Epithelial cell of prostate (primary cell): Measurements from ENCODE around the gene ERCC5.

ENCODE experiments used
- DNase-seq: peaks from one replicate; pipeline ENCODE4 v3.0.0-alpha.2; 2011; ENCODE audit warnings: low read depth, low spot score
- H3K27ac ChIP-seq: fragments of 450-650 bp; 2 replicates; pipeline ENCODE4 v1.5.1; 2017; ENCODE audit warnings: mild to moderate bottlenecking

The ERCC5 gene

DNA sequence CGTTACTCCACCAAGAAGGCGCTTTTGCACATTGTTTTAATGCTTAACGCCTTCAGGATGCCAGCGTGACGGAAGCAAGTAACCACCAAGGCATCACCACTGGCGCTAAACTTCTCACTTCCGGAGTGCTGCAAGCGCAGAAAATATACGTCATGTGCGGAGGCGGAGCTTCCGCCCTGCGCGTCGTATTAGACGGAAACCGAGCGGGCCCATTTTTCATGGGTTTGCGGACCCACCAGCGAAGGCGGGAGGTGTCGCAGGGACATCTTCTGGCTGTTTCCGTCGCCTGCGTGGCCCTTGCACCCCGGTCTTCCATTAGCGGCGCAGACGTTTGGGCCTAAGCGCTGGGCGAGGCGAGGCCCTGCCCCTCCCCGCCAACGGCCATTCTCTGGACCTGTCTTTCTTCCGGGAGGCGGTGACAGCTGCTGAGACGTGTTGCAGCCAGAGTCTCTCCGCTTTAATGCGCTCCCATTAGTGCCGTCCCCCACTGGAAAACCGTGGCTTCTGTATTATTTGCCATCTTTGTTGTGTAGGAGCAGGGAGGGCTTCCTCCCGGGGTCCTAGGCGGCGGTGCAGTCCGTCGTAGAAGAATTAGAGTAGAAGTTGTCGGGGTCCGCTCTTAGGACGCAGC lies at the start of gene ERCC5:
ERCC5 (plus strand) TSS at position 403 of the 631 bp plus-strand sequence. CDS start 235 bp downstream, outside the sequence.
- peak; percentile 74 for DNase-seq
- H3K27ac ChIP-seq: peak within 1 kb of the TSS; percentile 94

DNA sequence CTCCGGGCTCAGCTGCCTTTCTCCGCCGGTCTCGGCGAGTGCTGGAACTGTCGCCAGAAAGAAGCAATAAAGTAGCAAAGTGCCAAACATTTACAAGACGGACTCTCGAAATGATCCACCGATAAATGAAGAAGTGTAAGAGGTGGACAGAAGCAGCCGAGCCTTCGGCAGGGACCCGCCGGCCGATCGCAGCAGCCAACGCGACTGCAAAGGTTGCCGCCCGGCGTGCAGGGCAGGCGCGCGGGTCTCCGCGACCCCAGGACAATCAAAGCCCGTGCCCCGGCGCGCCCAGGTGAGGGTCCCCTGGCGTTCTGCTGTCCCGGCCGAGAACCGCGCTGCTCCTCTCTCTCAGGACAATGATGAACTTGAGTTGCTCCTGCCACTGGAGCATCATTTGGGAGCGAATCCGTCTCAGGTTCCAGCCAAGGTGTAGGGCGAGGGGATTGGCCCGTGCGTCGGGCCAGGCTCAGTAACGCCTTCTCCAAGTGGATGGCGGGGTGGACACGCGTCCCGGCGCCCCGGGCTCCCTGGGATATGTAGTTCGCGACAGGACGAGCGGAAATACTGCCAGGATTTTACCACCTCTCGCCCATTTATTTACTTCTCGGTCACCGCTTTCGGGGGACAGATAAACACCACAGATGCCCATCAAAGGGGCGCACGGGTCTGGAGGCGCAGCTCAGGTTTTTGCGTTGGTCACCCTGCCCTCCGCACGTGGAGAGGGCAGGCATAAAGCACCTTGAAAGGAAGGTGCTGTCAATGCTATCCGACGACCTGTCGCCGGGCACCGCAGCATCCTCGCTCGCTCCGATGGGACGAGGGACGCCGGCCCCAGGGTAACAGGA lies 47.0 kb upstream of the ERCC5 start, which contains the start of the genes BIVM and POGLUT2:
BIVM (plus strand) TSS at position 539 of the 845 bp plus-strand sequence. CDS start 8,149 bp downstream, outside the sequence.
POGLUT2 (minus strand) TSS at position 396 of the 845 bp plus-strand sequence; CDS start at position 90, 306 bp downstream.
- peak within 1 kb of the TSS; percentile 61 for H3K27ac ChIP-seq
- peak; percentile 79 for DNase-seq

- peak overlapping the region; percentile 61 for H3K27ac ChIP-seq
- DNase-seq: no peak
Observed at GRCh38 chr13:102799426-102800144, 46.2 kb upstream of the ERCC5 start.

DNA sequence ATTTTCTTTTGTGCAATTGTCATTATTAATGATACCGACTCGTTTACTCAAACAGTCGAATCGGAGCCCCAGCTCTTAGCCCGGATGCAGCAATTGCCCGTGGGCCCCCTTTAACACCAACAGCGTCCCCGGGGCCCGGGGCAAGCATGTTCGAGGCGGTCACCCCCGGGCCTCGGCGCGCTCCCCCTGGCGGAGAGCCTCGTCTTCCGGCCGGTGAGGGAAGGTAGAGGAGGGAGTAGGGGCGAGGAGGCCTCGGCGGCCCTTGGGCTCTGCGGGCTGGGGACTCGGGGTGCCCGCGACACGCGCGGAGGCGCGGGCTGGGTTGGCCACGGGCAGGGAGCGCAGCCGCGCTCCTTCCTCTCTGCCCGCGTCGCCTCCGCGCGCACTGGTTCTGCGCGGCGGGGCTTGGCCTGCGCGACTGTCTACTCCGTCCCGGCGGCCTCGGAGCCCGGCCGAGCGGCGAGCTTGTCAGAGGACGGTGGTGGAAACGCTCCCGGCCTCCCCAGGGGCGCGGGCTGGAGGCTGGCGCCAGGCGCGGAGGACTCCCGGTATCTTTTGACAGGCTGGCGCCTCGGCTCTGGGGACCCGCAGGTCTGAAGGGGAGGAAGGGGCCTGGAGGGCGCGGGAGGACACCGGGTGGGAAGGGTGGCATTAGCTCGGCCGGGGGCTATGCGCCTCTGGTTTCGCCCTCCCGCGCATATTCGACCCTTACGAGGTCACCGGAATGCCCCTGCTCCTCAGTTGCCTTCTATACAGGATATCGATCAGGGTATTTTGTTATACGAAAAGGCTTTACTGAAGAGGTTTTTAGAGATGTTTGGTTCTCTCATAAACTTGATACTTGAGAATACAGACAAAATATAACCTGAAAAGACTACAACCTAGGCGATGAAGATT lies 45.4 kb upstream of the ERCC5 start:
- peak; percentile 14 for DNase-seq
- H3K27ac ChIP-seq: peak overlapping the region; percentile 61

GRCh38 chr13:102805680-102806079 lies 40.2 kb upstream of the ERCC5 start:
- DNase-seq: no peak
- no peak overlapping the region for H3K27ac ChIP-seq

GRCh38 chr13:102807699-102808098 lies 38.1 kb upstream of the ERCC5 start:
- H3K27ac ChIP-seq: no peak overlapping the region
- no peak for DNase-seq

DNA sequence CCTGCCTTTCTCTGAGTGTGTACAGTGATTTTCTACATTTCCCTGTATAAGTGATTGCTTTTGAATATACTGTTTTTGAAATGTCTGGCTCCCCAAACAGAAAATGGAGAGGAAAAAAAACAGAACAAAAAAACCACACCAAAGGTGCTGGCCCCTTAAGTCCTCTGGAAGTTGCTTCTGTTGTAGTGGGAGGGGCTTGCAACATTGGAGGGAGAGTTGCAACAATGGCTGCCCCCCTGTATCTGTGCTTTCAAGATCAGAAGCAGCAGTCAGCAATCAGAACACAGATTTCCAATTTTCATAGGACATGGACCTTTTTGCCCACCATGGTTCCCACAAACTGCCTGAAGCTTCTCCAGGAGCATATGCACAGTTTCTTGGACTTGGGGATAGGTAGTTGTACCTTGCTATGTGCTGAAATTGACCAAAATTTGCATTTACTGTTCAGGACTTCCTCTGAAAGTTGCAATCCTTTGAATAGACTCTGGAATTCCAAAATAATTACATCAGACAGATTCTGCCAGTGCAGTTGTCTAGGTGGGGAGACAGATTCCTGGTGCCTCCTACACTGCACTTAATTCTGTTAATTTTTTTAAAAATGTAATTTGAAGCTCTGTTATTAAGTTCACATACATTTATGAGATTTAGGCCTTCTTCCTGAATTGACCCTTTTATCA lies 33.1 kb upstream of the ERCC5 start:
- no peak for DNase-seq
- peak overlapping the region; percentile 13 for H3K27ac ChIP-seq

GRCh38 chr13:102814025-102814607 lies 31.7 kb upstream of the ERCC5 start:
- H3K27ac ChIP-seq: no peak overlapping the region
- no peak for DNase-seq

- no peak overlapping the region for H3K27ac ChIP-seq
- no peak for DNase-seq
Observed at GRCh38 chr13:102814793-102815192, 31.0 kb upstream of the ERCC5 start.

GRCh38 chr13:102815788-102816187 lies 30.0 kb upstream of the ERCC5 start:
- DNase-seq: no peak
- H3K27ac ChIP-seq: no peak overlapping the region

DNA sequence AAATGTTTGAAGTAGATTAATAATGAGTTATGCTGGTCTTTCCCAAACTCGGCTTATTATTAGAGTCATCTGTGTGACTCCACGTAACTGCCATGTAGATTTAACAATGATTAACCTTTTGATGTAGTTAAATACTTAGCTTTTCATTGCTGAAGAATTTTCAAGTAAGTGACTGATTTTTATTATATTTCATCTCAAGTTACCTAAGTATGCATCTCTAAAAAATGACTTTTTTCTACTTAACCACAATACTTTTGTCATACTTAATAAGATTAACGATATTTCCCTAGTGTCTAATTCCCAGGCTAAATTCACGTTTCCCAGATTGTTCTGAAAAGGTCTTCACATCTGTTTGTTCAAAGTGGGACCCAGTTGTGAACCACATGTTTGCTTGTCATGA lies 29.1 kb upstream of the ERCC5 start:
- DNase-seq: no peak
- no peak overlapping the region for H3K27ac ChIP-seq

GRCh38 chr13:102817241-102817640 lies 28.6 kb upstream of the ERCC5 start:
- DNase-seq: no peak
- H3K27ac ChIP-seq: no peak overlapping the region

DNA sequence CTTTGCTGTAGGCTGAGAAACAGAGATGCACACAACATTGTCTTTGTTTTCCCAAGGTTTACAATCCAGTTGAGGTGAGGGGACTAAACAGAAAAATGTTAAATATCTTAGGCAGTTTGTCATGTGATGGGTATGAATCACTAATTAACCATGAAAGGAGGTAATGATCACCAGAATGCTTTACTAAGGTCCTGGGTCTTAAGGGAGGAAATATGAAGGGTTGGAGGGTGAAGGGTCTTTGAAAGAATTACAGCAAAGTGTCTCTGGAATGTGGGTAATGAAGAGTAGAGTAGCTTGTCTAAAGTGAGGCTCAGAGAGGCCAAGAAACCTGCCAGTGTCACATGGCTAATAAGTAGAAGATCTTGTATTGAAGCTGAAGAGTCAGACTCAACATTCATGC lies 27.9 kb upstream of the ERCC5 start:
- DNase-seq: no peak
- H3K27ac ChIP-seq: no peak overlapping the region

GRCh38 chr13:102825400-102825799 lies 20.4 kb upstream of the ERCC5 start:
- DNase-seq: no peak
- peak overlapping the region; percentile 98 for H3K27ac ChIP-seq

GRCh38 chr13:102825921-102826706 lies 19.7 kb upstream of the ERCC5 start:
- peak; percentile 59 for DNase-seq
- peak overlapping the region; percentile 98 for H3K27ac ChIP-seq

DNA sequence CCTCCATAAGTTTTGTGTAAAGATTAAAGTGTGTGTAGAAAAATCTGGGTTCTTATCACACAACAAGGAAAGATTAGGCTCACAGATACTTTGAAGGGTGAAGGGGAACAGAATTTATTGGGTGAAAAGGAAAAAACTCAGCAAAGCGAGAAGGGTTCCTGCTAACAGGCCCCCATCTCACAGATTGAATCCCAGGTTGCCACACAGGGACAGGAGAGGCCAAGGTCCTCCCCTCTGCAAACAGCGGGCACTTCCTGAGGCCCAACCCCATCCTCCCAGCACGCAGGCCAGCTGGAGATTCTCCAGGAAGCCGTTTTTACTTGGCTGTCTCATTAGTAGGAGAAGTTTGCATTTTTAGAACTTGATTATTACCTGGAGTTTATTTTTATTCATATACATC lies 15.2 kb upstream of the ERCC5 start:
- no peak for DNase-seq

GRCh38 chr13:102836471-102836870 lies 9.4 kb upstream of the ERCC5 start:
- H3K27ac ChIP-seq: no peak overlapping the region
- DNase-seq: no peak

More for the DNA sequence above, 15.2 kb upstream of the ERCC5 start:
- H3K27ac ChIP-seq: no peak overlapping the region

DNA sequence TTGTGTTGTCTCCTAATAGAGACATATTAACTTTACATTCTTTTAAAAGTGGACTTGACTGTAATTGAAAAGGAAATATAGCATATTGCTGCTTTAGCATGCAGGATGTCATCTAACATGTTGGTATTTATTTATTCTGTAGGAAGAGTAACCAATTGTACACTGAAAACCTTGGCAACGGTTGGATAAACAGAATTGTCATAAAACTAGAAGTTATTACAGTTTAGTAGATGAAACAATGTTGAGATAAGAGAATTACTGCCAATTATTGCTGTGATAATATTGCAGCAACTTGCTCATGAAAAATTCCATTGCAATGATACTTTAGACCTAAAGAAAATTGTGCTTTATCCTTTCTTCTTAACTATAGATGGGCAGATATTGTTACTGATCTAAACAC lies 7.6 kb upstream of the ERCC5 start:
- H3K27ac ChIP-seq: no peak overlapping the region
- DNase-seq: no peak
